Effector CD8-positive, alpha-beta T cell (primary cell): Measurements from ENCODE around the gene C14orf132.

ENCODE experiments used
- DNase-seq: peaks from one replicate; lab custom pipeline; 2025; lab: John Stamatoyannopoulos, UW

Gene C14orf132

DNA sequence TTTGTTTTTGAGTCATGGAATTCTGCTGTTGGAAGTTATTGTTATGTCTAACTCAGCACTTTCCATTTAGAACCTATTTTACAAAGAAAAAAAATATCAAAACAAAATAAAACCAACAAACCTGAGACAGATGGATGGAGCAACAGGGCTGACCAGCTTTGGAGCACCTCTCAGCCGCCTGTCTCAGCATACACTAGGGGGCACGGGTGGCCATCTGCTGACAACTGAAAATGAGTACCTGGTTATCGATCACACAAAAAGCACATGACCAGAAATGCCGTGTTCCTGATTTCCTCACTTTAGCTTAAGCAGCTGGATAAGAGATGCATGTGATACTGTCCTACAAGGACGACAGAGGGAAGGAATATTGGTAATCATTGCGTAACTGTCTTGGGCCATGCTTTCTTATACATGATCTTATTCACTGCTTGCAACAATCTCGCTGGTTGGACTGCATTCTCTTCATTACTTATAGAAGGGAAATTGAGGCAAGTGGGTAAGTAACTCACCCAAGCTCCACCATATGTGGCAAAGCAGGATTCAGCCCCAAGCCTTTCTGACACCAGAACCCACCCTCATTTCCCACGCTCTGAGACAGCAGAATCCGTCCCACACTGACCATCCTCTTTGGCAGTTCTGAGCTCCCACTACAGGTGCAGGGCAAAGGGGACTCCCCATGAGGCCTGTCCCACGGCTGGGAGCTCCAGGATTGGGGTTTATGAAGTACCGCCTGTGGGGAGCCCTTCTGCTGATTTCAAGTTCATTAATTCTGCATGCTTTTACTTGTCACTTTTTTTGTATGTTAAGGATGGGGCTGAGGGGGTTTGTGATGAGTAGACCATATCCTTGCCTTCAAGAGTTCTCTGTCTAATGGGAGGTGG, 43.5 kb downstream of the C14orf132 start:
- no peak for DNase-seq

DNA sequence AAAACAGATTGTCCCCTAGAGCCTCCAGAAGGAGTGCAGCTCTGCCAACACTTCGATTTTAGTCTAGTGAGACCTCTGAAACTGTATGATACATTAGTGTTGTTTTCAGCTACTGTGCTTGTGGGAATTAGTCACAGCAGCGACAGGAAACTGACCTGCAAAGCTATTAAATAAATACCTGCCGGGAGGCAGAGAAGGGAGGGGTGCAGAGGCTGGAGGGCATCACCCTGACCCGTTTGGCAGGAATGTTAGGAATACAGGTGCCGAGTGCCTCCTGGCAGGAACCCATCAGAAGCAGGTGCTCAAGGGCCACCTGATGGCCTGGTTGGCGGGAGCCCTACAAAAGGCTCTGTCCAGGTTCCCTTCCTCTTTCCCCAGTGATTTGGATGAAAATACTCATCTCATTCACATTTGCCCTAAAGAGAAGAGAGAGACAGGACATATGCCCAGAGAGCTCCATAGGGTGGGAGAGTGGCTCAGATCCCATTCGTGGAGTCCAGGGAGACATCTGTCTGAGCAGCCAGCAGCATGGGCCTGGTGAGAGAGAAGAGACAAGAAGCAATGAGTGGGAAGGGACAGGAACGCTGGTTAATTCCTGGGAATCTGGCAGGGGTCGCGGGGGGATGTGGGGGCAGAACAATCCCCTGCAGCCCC, 44.6 kb downstream of the C14orf132 start:
- DNase-seq: no peak

DNA sequence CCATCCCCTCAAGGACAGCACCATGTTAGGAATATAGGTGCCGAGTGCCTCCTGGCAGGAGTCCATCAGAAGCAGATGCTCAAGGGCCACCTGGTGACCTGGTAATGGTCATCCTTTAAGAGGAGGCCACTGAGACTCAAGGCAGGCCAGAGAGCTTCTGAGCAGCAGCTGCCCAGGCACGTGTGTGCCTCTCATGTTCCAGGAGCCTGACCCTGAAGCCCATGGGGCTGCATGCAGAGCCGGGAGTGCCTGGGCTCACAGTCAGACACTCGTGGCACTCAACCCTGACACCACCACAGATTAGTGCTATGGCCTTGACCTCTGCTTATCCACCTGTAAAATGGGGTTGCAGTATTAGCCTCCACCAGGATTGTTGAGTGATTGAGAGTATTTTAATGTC, 45.6 kb downstream of the C14orf132 start:
- DNase-seq: no peak

DNA sequence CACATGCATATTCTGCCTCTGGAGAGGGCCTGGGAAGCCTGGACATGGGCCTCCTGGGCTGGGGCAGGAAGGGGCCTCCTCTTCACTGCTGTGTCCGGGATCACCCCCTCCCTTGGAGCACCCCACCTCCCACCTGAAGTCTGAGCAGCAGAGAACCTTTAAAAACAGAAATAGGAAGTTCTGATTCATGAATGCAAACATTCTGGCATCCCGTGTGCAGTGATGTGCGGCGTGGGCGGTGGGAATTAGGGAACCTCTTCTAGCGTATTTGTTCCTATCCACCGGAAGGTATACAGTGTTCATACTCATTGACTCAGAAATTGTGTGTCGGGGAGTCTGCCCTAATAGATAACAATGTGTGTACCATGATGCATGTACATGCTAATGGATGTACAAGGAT, 46.2 kb downstream of the C14orf132 start:
- no peak for DNase-seq

DNA sequence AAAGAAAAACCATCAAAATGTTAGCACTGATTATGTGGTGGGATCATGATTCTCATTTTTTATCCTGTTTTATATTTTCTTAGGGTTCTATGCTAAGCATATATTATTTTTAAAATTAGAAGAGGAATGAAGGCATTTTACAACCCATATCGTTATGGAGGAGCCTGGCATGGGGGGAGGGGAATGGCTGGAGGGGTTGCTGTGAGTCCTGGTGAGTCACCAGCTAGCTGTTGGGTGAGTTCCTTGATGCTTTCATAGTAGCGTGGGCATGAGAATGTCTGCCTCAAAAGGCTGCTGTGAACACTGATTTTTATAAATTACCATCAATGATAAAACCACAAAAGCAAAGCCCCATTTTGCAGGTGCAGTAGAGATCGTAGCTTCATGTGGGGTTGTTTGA, 46.9 kb downstream of the C14orf132 start:
- no peak for DNase-seq

DNA sequence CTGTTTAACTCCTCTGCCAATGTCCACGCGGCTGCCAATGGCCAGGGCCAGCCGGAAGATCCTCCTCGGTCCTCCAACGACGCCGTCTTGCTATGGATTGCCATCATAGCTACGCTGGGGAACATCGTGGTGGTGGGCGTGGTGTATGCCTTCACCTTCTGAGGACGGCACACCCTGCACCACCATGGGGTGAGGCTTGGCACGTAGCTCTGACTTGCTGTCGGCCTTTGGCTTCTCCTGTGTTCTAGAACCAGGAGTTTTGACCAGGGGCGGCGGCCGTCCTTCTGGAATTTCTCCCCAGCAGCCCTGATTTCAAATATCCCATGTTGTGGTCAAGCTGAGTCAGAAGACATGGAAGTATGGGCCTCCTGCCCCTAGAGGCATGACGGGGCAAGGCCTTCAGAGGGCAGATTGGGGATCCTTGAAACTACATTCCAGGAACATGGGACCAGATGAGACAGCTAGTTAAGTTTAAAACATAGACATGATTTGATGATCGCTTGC, 47.5 kb downstream of the C14orf132 start:
- no peak for DNase-seq

DNA sequence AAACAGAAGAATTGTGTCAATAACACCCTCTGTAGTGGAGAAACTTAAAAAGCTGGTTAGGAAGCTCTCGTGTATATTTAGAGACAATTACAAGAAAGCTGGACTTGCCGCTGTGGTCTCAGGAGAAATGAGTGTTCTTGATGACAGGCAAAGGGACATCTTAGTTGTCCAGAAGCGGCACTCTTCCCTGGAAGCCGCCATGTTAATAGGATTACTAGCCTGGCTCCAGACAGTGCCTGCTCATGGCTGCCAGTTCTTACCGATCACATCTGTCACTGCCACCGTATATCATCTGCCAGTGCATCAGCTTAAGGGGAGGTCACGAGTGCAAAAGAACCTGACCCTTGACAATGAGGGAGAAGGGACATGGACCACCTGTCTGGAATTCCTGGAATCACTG, 48.9 kb downstream of the C14orf132 start:
- no peak for DNase-seq

DNA sequence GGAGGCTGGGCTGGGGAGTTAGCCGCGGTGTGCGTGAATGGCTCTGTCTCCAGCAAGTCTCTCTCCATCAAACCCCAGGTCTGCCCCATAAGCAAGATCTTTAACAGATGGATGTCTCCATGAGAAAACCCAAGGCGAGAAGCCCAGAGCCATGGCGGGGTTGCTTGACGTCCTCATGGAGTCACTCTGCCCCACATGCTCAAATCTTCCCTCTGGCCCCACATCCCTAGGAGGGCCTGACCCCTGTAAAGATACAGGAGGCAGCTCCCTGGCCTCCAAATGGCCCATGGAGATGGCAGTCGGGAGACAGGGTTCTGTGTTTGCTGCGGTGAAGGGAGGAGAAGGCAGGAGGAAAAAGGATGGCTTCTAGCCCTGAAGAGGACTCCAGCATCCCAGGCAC, 49.3 kb downstream of the C14orf132 start:
- no peak for DNase-seq

DNA sequence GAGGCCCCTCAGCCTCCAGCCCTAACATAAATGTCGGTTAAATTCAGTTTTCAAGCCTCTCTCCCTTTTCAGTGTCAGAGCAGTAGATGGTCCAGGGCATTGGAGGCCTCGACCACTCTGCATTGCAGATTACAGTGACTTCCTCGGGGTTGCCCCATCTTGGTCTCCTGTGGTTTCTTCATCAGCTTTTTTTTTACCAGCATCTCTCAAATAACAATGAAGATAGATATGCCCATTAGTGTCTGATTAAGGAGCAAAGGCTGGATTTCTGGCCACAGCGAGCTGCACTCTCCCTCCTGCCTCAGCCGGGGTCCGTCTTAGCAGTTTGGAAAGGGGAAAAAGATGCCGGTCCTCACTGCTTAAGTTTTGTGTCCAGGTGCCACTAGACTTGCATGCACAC, 49.7 kb downstream of the C14orf132 start:
- DNase-seq: no peak

DNA sequence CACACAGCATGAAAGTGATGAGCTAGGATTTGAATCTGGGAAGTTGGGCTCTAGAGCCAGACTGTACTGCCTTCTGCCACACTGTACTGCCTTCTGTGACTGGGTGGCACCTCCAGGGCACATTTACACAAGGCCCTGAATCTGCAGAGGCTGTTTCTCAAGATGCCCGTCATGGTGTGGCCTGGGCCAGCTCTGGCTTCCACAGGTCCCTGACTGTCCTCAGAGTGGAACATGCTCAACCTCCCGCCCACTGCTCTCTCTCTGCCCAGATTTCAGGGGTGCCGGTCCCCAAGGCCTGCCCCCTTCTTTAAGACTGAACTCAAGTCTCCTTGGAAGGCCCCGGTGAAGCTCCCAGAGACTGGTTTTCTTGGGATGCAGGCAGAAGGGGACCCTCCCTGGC, 50.2 kb downstream of the C14orf132 start:
- DNase-seq: no peak

DNA sequence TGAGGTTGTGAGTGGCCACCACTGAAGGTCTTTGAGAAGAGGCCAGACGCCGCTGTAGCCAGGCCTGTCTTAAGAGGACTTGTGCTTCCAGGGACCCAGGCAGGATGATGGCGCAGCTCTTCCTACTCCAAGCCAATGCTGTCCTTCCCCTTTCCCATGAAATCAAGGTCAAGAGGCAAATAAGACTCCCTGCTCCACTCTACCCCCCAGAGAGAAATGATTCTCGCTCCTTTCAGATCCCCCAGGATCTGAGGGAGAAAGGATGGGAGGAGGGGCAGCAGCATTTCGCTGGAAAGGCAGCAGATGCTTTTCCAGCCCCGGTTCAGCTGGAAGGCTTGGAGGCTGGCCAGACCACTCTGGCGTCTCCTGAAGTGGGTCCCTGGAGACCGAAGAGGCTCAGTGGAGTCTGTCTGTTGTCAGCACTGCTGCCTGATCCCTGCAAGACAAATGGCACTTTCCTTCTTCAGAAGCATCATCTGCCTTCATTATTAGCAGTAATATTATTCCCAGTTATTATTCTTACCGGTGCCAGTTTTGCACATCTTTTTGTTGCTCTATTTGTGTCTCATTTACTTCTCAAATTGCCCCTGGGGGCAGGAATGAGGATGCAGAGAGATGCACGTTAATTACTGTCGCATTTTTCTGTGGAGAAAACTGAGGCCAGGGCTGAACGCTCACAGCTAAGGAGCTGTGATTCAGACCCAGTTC, 51.4 kb downstream of the C14orf132 start:
- DNase-seq: no peak

DNA sequence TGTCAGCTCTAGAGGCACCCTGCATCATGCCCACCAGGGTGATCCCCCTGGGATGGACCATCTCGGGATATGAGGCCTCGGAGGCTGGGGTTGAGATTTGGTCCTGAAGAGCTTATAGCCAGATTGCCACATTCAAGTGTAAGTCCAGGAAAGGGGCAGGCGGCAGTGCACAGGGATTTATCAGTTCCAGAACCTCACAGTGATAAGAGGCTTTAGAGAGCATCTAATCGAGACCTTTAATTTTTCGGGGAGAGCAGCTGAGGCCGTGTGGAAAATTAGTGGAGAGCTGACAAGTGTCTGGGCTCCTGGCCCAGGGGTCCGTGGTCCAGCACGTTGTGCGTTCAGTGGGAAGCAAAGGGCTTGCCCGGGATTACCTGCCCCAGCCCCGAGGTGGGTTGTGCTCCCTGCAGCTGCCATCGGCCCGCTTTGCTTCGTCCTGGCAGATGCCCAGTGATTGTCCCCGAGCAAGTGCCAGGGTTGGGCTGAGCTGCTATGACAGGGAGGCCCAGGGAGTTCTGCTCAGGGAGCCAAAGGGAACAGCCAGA, 52.1 kb downstream of the C14orf132 start:
- no peak for DNase-seq

DNA sequence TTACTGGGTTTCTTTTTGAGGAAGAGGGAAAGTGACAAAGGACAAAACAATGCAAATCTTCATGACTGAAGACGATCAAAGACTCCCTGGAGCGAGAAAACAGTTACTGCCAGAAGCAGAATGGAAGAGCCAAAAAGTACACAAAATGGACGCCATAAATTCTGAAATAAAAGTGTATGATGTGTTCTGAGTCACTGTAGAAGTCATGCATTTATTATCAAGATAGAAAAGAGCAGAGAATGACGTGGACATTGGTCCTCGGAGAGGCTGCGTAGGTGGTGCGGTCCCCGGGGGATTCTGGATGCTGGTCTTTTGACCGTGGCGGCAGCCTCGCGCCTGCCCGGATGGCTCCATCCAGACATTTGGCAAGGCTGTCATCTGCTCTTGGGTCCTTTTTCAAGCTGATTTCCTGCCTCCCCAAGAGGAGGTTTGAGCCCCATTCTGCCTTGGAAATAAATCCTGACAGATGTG, 52.8 kb downstream of the C14orf132 start:
- DNase-seq: no peak

DNA sequence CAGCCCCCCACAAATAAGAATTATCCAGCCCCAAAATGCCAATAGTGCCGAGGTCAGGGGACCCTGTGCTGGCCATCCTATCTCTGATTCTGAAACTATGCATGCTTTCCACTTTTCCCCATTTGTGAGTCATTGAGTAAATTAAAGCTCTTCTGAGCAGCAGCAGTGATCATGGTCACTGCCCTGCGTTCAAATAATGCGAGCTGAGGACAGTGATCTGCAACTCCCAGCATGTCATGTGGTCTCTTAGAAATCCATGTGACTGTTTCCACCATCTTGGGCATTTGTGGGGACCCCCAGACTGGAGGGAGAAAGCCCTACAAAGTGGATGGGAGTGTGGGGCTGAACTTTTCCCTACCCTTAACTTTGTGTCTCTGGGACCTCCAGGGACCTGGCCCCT, 53.8 kb downstream of the C14orf132 start:
- no peak for DNase-seq

DNA sequence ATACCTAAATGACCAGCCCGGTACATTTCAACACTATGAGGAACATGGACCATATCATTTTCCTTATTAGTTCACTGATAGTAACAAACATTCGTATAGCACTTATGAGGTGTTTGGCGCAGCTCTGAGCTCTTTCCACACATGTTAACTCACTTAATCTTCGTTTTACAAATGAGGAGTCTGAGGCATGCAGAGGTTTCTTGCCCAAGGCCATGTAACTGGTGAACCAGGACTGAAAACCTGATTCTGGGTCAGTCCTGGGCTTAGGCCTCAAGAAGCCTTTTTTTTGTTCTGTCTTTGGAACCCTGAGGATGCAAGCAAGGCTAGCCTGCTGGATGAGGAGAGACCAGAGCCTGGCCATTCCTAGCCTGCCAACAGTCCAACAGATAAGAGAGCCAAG, 55.0 kb downstream of the C14orf132 start:
- DNase-seq: no peak

DNA sequence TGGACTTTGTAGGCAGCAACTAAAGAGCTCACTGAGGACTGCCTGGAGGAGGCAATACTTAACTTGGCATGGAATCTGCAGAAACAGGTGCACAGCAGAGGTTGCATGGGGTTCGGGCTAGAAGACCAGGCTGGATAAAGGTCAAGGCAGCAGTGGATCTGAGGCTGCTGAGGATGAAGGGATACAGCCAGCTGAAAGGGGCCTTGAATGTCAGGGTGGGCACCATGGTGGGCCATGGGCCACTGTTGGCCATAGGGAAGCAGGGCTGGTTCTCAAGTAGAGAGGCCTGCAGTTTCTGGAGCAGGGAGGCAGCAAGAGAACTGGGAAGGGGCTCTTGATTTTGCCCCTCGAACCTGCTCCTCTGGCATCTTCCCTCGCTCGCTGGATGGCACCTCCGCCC, 55.5 kb downstream of the C14orf132 start:
- no peak for DNase-seq

DNA sequence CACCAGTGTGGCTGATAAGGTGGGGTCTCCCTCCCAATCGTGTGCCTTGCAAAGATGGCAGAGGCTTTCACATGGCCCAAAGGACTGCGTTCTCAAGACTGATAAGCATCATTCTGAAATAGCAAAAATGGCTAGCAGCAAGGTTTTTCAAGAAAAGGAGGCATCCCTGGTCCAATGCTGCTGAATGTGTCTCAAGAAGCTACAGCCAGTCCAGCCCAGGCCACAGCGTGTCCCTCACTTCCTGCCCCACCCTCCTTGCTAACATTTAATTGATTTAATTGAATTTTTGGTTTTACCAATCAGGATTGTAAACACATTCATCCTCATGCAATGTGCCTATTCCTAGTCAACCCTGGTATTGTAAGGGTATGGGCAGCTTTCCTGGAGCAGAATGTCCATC, 55.9 kb downstream of the C14orf132 start:
- no peak for DNase-seq

DNA sequence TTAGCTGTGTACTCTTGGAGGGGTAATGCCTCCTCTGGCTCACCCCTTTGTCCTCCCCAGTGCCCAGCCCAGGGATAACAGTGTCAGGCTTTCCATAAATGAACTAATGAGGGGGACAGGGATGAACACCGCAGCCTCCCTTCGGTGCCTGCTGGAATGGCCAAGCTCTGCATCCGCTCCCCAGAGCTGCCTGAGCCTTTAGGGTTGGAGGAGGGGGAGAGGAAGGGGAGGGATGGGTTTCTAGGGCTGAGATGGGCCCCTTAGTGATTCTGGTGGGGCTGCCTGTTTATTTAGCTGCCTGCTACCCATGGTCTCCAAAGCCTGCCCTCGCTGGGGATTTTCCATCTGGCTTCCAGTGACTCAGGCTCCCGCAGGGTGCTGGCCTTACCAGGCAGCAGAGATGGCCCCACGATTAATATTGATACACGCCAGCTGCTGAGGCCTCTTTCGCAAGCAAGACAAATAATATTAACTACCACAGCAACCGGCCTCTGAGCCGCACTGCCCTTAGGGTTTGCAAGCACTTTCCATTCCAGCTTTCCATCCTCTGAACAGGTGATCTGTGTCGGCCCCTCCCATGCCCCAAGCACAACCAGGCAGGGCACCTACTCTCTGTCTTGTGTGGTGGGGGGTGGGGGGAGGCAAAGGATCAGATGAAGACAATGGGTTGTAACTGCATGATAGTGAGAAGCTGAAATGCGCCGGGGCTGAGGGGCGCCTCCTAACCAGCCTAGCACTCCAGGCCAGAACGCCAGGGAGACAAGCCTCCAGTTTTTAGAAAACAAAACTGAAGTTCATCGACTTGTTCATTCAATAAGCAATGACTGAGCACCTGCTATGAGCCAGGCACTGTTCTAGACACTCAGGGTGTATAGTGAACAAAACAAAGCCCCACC, 56.7 kb downstream of the C14orf132 start:
- no peak for DNase-seq

DNA sequence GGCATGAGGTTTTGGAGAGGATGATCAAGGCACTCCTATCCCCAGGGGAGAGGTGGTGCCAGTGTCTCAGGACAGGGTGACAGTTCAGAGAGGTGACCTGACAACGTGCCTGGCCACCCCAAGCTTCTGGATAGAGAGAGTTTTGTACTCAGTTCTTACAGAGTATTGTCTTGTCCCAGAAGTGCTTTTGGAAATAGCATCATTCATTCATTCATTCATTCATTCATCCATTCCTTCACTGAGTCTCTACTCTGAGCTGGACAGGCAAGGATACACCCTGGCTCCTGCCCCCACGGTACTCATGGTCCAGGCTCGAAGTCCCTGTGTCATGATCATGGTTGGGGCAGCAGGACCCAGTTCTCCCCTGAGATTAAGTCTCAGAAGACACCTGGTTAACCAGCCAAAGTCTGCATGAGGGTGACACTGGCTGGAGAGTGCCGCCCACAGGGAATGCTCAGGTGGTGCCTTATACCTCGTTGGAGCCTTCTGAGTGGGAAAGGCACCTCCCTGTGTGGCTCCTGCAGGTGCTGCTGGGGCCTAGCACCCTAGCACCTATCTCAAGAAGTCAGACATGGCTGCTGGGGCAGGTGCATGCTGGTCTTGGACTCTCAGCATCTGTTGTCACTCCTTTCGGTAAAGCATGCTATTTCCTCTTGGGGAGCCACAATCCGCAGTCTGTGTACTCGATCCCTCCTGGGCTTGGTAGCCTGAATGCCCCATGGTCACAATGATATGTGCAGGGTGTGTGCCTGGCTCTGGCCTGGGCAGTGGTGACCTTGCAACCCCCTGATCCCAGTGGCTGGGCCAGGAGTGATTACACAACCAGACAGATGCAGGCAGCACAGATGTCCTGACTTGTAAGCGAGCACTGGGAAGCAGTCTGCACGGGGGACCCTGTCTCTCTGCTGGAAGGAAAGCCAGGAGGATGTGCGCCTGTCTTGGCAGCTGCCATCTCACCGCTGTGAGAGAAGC, 57.8 kb downstream of the C14orf132 start:
- no peak for DNase-seq

DNA sequence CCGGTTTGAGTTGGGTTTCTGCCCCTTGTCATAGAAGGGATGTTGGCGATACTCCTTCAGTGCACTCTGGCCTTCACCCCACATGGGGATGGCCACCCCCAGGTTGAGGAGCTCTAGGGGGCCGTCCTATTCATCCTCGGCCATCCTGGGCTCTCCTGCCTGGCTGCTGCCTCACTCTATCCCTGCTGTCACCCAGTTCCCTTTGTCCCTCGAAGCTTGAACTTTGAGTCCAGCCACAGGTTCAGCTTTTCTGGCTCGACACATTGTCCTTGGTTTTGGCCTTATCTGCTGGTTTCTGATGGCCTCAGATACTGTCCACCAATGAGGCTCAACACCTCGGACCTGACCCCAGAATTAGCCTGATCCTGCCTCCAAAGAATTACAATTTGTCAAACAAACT, 58.6 kb downstream of the C14orf132 start:
- no peak for DNase-seq
